SU-DHL-6 (cell line): Measurements from ENCODE around the gene LRRC55.

Experiments
- H2AFZ ChIP-seq: fragments of 200-600 bp; sonication (generic); 2 replicates; pipeline ENCODE4 v1.6.1; 2014; ENCODE audit warnings: low read depth, mild to moderate bottlenecking, moderate library complexity, mixed read lengths, antibody characterized with exemption, low read length; ENCODE audit not compliant: severe bottlenecking
- H3F3A ChIP-seq: fragments of 200-600 bp; shearing (Covaris generic); 2 replicates; pipeline ENCODE4 v1.6.0; 2016; ENCODE audit warnings: antibody characterized with exemption, mild to moderate bottlenecking; ENCODE audit not compliant: insufficient read depth
- H3K27ac ChIP-seq: fragments of 200-600 bp; sonication (generic); 2 replicates; pipeline ENCODE4 v1.5.1; 2016; ENCODE audit warnings: low read depth, mild to moderate bottlenecking, low read length, moderate library complexity, mixed read lengths
- H3K27me3 ChIP-seq: fragments of 200-600 bp; sonication (generic), shearing (Covaris generic); 2 replicates; pipeline ENCODE4 v1.6.0; 2014; ENCODE audit warnings: mild to moderate bottlenecking, low read length
- H3K36me3 ChIP-seq: fragments of 200-600 bp; sonication (generic); 2 replicates; pipeline ENCODE4 v1.6.1; 2014; ENCODE audit warnings: mild to moderate bottlenecking, low read length, mixed read lengths
- H3K4me2 ChIP-seq: fragments of 300-600, 200-600 bp; shearing (Covaris generic), sonication (generic); 2 replicates; pipeline ENCODE4 v1.6.0; 2014; ENCODE audit warnings: low read length, low read depth, mild to moderate bottlenecking; ENCODE audit not compliant: poor library complexity, severe bottlenecking
- H3K4me3 ChIP-seq: fragments of 200-600 bp; sonication (generic); 2 replicates; pipeline ENCODE4 v1.5.1; 2014; ENCODE audit warnings: antibody characterized with exemption, low read length, mild to moderate bottlenecking, mixed read lengths; ENCODE audit not compliant: insufficient read depth, poor library complexity, severe bottlenecking
- H3K79me2 ChIP-seq: fragments of 200-600 bp; sonication (generic); 2 replicates; pipeline ENCODE4 v1.6.1; 2014; ENCODE audit warnings: mild to moderate bottlenecking, low read length, moderate library complexity; ENCODE audit not compliant: insufficient read depth
- H3K9ac ChIP-seq: fragments of 200-600 bp; sonication (generic); 2 replicates; pipeline ENCODE4 v1.7.0; 2014; ENCODE audit warnings: mild to moderate bottlenecking, low read length
- H3K9me2 ChIP-seq: fragments of 200-600 bp; sonication (generic); replicated peaks from 2 replicates; pipeline ENCODE4 v1.6.1; 2014; ENCODE audit warnings: low read length; ENCODE audit not compliant: insufficient read depth
- H3K9me3 ChIP-seq: fragments of 200-600 bp; sonication (generic); 2 replicates; pipeline ENCODE4 v1.6.1; 2014; ENCODE audit warnings: low read length, mixed read lengths; ENCODE audit not compliant: insufficient read depth
- H4K20me1 ChIP-seq: fragments of 200-600 bp; sonication (generic); 2 replicates; pipeline ENCODE4 v1.6.1; 2014; ENCODE audit warnings: low read depth, mild to moderate bottlenecking, antibody characterized with exemption, low read length, moderate library complexity, mixed read lengths
- EZH2phosphoT487 ChIP-seq: fragments of 200-600 bp; sonication (generic), shearing (Covaris generic); conservative IDR thresholded peaks from 2 replicates; pipeline ENCODE4 v1.6.1; 2018; ENCODE audit warnings: mild to moderate bottlenecking, antibody characterized with exemption, low read length, moderate library complexity, mixed read lengths
- TF ChIP-seq, protein P1 (sequence below): fragments of 200-600 bp; sonication (generic); IDR thresholded peaks from one replicate; pipeline ENCODE4 v1.5.1; 2017; ENCODE audit warnings: antibody characterized with exemption, mild to moderate bottlenecking, low read length, moderate library complexity; ENCODE audit not compliant: insufficient read depth, poor library complexity, severe bottlenecking

LRRC55 gene

DNA sequence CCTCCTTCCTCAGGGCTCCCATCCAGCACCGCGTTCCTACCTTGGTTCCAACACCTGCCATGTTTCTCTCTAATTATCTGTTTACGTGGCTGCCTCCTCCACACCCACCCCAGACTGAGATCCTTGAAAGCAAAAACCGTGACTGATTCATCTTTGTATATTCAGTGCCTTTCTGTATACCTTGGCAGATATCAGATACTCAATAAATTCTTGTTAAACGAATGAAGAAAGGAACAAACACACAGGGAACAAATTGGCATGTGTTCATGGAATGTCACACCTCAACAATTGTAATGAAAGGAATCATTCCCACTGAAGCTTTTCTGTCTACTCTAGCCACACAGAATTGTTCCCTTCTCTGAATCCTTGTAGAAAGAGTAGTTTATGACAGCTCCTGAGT is 20.4 kb upstream of the LRRC55 start:
- no peaks in the 10 kb centered on the region for H3K36me3 ChIP-seq
- no peaks in the 10 kb centered on the region for H3F3A ChIP-seq
- no peak overlapping the region for H3K9ac ChIP-seq
- no peaks in the 10 kb centered on the region for H3K27me3 ChIP-seq
- no peak overlapping the region for H3K27ac ChIP-seq
- no peaks in the 10 kb centered on the region for H3K79me2 ChIP-seq
- TF ChIP-seq EZH2phosphoT487, result no peak
- TF ChIP-seq, protein P1, sequence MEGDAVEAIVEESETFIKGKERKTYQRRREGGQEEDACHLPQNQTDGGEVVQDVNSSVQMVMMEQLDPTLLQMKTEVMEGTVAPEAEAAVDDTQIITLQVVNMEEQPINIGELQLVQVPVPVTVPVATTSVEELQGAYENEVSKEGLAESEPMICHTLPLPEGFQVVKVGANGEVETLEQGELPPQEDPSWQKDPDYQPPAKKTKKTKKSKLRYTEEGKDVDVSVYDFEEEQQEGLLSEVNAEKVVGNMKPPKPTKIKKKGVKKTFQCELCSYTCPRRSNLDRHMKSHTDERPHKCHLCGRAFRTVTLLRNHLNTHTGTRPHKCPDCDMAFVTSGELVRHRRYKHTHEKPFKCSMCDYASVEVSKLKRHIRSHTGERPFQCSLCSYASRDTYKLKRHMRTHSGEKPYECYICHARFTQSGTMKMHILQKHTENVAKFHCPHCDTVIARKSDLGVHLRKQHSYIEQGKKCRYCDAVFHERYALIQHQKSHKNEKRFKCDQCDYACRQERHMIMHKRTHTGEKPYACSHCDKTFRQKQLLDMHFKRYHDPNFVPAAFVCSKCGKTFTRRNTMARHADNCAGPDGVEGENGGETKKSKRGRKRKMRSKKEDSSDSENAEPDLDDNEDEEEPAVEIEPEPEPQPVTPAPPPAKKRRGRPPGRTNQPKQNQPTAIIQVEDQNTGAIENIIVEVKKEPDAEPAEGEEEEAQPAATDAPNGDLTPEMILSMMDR, result no peak
- H3K9me2 ChIP-seq, result no peaks in the 10 kb centered on the region
- no peak overlapping the region for H3K4me2 ChIP-seq
- no peak overlapping the region for H2AFZ ChIP-seq
- no peaks in the 10 kb centered on the region for H3K9me3 ChIP-seq
- H3K4me3 ChIP-seq, result no peak overlapping the region
- no peaks in the 10 kb centered on the region for H4K20me1 ChIP-seq

DNA sequence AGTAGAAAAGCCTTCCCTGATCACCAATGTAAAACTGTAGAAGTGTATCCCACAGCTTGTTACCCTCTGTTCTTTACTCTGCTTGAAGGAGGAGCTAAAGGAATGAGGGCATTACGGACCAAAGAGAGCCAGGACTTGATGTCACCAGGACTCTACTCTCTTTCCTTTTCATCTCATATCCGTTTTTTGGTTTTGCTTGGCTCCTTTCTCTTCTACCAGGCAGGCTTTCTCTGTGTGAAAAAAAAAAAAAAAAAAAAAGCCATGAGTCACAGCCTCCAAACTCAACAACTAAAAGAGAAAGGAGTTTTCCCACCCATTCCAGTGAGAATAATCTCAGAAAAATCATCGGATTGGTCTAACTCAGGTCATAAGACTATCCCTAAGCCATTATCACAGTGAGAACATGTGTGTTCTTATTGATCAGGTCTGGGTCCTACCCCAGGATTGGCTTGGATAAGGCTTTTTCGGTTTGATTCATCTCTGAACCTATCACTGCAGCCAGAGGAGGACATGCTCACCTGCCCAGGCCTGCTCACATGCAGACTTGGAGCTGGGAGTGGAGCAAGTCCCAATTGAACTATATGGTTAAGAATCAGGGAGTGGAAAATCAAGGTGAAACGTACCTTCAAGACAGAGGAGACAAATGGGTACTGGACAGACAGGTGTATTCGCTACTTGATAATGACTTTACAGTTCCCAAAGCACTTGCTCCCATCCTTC is 19.4 kb upstream of the LRRC55 start:
- Histone ChIP-seq H3K27me3 (no peaks in the 10 kb centered on the region), H3K4me2 (no peak overlapping the region), H3K4me3 (no peak overlapping the region), H3F3A (no peaks in the 10 kb centered on the region), H4K20me1 (no peaks in the 10 kb centered on the region), H2AFZ (no peak overlapping the region), H3K79me2 (no peaks in the 10 kb centered on the region), H3K9ac (no peak overlapping the region), H3K36me3 (no peaks in the 10 kb centered on the region), H3K9me3 (no peaks in the 10 kb centered on the region), H3K9me2 (no peaks in the 10 kb centered on the region), H3K27ac (no peak overlapping the region)
- TF ChIP-seq, protein P1, result no peak
- no peak for TF ChIP-seq EZH2phosphoT487

DNA sequence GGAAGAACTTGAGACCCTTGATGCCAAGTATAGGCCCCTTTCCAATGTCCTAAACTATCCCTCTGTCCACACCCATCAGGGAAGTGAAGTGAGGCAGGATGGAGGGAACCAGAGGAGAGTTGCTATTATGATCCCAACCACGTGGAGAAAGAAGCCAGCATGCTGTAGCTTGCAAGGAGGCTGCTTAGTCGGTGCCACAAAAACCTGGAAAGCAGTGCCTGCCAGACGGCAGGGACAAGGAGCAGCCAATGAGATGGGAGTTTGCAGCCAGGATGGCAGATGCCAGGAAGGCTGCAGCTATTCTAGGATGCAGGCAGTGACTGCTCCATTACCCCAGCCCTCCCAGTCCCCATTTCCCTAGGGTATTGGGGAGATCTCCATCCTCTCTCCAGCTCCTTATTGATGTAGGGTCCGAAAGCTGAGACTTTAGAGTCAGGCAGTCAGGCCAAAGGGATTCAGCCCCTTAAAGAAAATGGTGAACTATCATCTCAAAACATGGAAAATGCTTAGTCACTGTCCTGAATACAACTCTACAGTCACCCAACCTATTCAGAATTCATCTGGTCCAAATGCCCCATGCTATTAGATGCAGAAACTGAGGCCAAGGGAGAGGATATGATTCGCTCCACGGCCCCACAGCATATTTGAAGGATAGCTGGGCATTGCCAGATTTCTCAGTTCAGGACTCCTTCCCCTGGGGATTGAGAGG is 18.4 kb upstream of the LRRC55 start:
- no peak overlapping the region for H2AFZ ChIP-seq
- H3K4me2 ChIP-seq, result no peak overlapping the region

More for the DNA sequence above, 18.4 kb upstream of the LRRC55 start:
- Histone ChIP-seq H3K36me3 (no peaks in the 10 kb centered on the region), H3K27me3 (no peaks in the 10 kb centered on the region), H3K4me3 (no peak overlapping the region), H3K79me2 (no peaks in the 10 kb centered on the region), H3K27ac (no peak overlapping the region), H3F3A (no peaks in the 10 kb centered on the region), H3K9me2 (no peaks in the 10 kb centered on the region), H3K9me3 (no peaks in the 10 kb centered on the region), H3K9ac (no peak overlapping the region), H4K20me1 (no peaks in the 10 kb centered on the region)
- no peak for TF ChIP-seq EZH2phosphoT487
- TF ChIP-seq, protein P1, result no peak
